GM12878 (cell line): Measurements from ENCODE around the gene MGA. TPM values are rescaled to one million over a fixed set of nuclear protein-coding genes. Genes with fewer than 3 reads are reported as not detected.

Experiments used
- ATAC-seq: fragments of 200-7000 bp; cut with Tn5 transposase; 3 replicates; pipeline ENCODE4 v1.9.1; 2020; ENCODE audit warnings: mild to moderate bottlenecking, moderate library complexity
- BruUV-seq: library from RNA; stranded (reverse); fragments of 400-500 nt; replicated peaks from 2 replicates; lab custom pipeline; 2021; lab: Mats Ljungman, UMichigan
- CTCF ChIA-PET: fragments of 300-600 bp; sonication (Branson Sonifier 250); formaldehyde crosslinking; extraction: SDS; loops from one replicate; lab custom pipeline; 2021; ENCODE audit warnings: inconsistent platforms; lab: Yijun Ruan, JAX
- POLR2A ChIA-PET: fragments of 350-600 bp; formaldehyde crosslinking; extraction: SDS; loops from one replicate; lab custom pipeline; 2021; ENCODE audit warnings: inconsistent platforms; lab: Charles Lee
- RAD21 ChIA-PET: fragments of 300-600 bp; sonication (Branson Sonifier 250); formaldehyde crosslinking; loops from one replicate; lab custom pipeline; 2023; ENCODE audit warnings: antibody characterized with exemption; ENCODE audit not compliant: unreplicated experiment; lab: Charles Lee
- SMC1A ChIA-PET: fragments of 300-600 bp; sonication (Branson Sonifier 250); formaldehyde crosslinking; loops from one replicate; lab custom pipeline; 2023; ENCODE audit not compliant: unreplicated experiment, uncharacterized antibody; lab: Charles Lee
- DNase-seq: peaks from one replicate; pipeline ENCODE4 v3.0.0-alpha.2; 2011; ENCODE audit warnings: low read depth, low spot score
- FAIRE-seq: peaks from 3 replicates; lab custom pipeline; 2011; peaks lifted over from hg19 to GRCh38; lab: Jason Lieb, UNC
- H2AFZ ChIP-seq: 2 replicates; pipeline ENCODE4 v1.6.0; 2011; ENCODE audit warnings: low read depth, low read length, control low read depth; ENCODE audit not compliant: control insufficient read depth
- H3K27ac ChIP-seq: 2 replicates; pipeline ENCODE4 v1.5.1; 2011; ENCODE audit warnings: control low read depth; ENCODE audit not compliant: control insufficient read depth, insufficient read depth
- H3K27me3 ChIP-seq, 2 experiments: replicated peaks in 1 of 2; 2 replicates each; pipeline versions ENCODE4 v1.6.0 to v1.6.1; 2011; ENCODE audit warnings: low read length in 1 of 2; ENCODE audit not compliant: control insufficient read depth in 2 of 2, insufficient read depth in 2 of 2
- H3K36me3 ChIP-seq, 2 experiments: 2 replicates each; pipeline ENCODE4 v1.5.1; 2011; ENCODE audit warnings: low read length in 1 of 2; ENCODE audit not compliant: control insufficient read depth in 2 of 2, insufficient read depth in 2 of 2
- H3K4me1 ChIP-seq: 2 replicates; pipeline ENCODE4 v1.6.1; 2011; ENCODE audit warnings: mild to moderate bottlenecking, low read length, moderate library complexity, mixed read lengths; ENCODE audit not compliant: control insufficient read depth, insufficient read depth
- H3K4me2 ChIP-seq: 2 replicates; pipeline ENCODE4 v1.6.0; 2011; ENCODE audit warnings: control low read depth; ENCODE audit not compliant: control insufficient read depth, insufficient read depth
- H3K4me3 ChIP-seq: fragments of 200-600 bp; sonication (generic); 2 replicates; pipeline ENCODE4 v1.5.1; 2016
- H3K79me2 ChIP-seq: 2 replicates; pipeline ENCODE4 v1.6.0; 2011; ENCODE audit warnings: low read length; ENCODE audit not compliant: control insufficient read depth, insufficient read depth
- H3K9ac ChIP-seq: 2 replicates; pipeline ENCODE4 v1.8.0; 2011; ENCODE audit warnings: low read length, control low read depth, mixed read lengths; ENCODE audit not compliant: control insufficient read depth, insufficient read depth
- H3K9me3 ChIP-seq: replicated peaks from 3 replicates; pipeline ENCODE4 v1.5.1; 2011; ENCODE audit warnings: mild to moderate bottlenecking, low read length; ENCODE audit not compliant: control insufficient read depth, insufficient read depth
- H4K20me1 ChIP-seq: 2 replicates; pipeline ENCODE4 v1.6.0; 2011; ENCODE audit not compliant: control insufficient read depth, insufficient read depth
- CHD2 ChIP-seq: IDR thresholded peaks from 2 replicates; pipeline ENCODE4 v1.6.1; 2011; ENCODE audit warnings: low read depth, low read length, improper control_type of control experiment, borderline replicate concordance
- KDM1A ChIP-seq: fragments of 200-600 bp; sonication (generic); IDR thresholded peaks from 2 replicates; pipeline ENCODE4 v1.6.1; 2016; ENCODE audit warnings: borderline replicate concordance
- NR2C1 ChIP-seq: fragments of 450-650 bp; IDR thresholded peaks from 2 replicates; pipeline ENCODE4 v1.6.1; 2017; ENCODE audit warnings: antibody characterized with exemption, mild to moderate bottlenecking, moderate library complexity
- SIN3A ChIP-seq: IDR thresholded peaks from 2 replicates; pipeline ENCODE4 v1.6.1; 2012; ENCODE audit warnings: low read depth, low read length, improper control_type of control experiment
- ZNF207 ChIP-seq: fragments of 450-650 bp; IDR thresholded peaks from 2 replicates; pipeline ENCODE4 v1.6.1; 2014; ENCODE audit warnings: antibody characterized with exemption, mild to moderate bottlenecking, borderline replicate concordance
- ZNF24 ChIP-seq: fragments of 450-650 bp; IDR thresholded peaks from 2 replicates; pipeline ENCODE4 v1.6.1; 2017; ENCODE audit warnings: antibody characterized with exemption, mild to moderate bottlenecking
- WGBS: methylation state at CpG from one replicate; pipeline ENCODE4 v1.1.6; 2016; ENCODE audit warnings: low lambda C conversion rate; ENCODE audit not compliant: insufficient replicate concordance, insufficient coverage; ENCODE audit errors: missing lambda C conversion rate; 5-methylcytosine and 5-hydroxymethylcytosine counted together
- in situ Hi-C: fragments of 300-500 bp; cut with MboI; formaldehyde crosslinking; loops from 9 replicates; pipeline ENCODE4 v1.14.3; 2018; ENCODE audit warnings: mixed read lengths
- intact Hi-C: fragments of 100-400 bp; cut with micrococcal nuclease; formaldehyde crosslinking; loops from one replicate; pipeline ENCODE4 v1.14.2; 2022; ENCODE audit not compliant: unreplicated experiment
- polyA plus RNA-seq, 11 experiments: library from polyadenylated mRNA; depleted of rRNA in 4 of 11; unstranded in 6 of 11; stranded (reverse) in 5 of 11; fragments of >200 nt; fragmentation: Nextera tagmentation in 4 of 11; fragmentation: Illumina TruSeq in 1 of 11; extraction: Ambion mirVana in 4 of 11; extraction: Trizol in 1 of 11; gene quantifications; 1 replicate in 1 of 11; 2 replicates in 10 of 11; pipeline versions ENCODE4 v1.2.1 to v1.2.3, GENCODE V29; 2011 to 2016; ENCODE audit warnings: inconsistent platforms in 2 of 11, missing spikeins in 2 of 11, low read depth in 1 of 11
- total RNA-seq, 4 experiments: library from RNA; depleted of rRNA in 3 of 4; stranded (reverse); fragments of >200 nt in 3 of 4; fragmentation: Illumina TruSeq in 1 of 4; extraction: Trizol in 1 of 4; gene quantifications; 2 replicates each; pipeline versions ENCODE4 v1.2.1 to v1.2.3, GENCODE V29; 2013 to 2021
- TF ChIP-seq, protein P1 (sequence below): fragments of 150-350 bp; IDR thresholded peaks from 2 replicates; pipeline ENCODE4 v1.6.1; 2014; ENCODE audit warnings: mild to moderate bottlenecking, low read depth, low read length
- TF ChIP-seq, protein P2 (sequence below): fragments of 450-650 bp; formaldehyde crosslinking; IDR thresholded peaks from 2 replicates; pipeline ENCODE4 v1.4.0; 2020; ENCODE audit warnings: mild to moderate bottlenecking, moderate library complexity

MGA gene
- total and polyA plus RNA-seq, 10 of the 15 experiments (the other 5 are each of a cell fraction or from before 2014, with no cell fraction given): 2.6 to 29.6 (median 17.0) TPM

DNA sequence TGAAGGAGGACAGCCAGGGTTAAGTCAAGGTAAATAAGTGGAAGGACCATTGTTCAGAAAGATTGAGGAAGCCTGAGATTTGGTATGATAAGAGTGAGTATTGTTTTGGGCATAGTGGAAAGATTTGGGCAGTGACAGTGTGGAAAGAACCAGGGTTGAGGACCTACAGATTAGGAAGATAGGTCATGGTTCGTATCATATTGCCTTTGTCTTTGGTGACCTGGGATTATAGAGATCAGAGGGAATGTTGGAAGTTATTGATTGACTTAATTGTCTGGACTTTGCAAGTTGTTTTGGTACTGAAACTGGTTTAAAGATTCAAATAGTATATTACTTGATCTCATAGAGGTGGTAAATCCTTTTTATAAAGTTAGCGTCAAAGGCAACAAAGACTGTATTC, 23.1 kb upstream of the MGA start:
- POLR2A ChIA-PET: no interaction called here
- no peak overlapping the region for H3K27ac ChIP-seq
- no TSS peak for BruUV-seq
- H3K27me3 ChIP-seq: no peaks in the 10 kb centered on the region
- CTCF ChIA-PET: no interaction called here
- RAD21 ChIA-PET: no interaction called here
- no peak overlapping the region for H2AFZ ChIP-seq
- no peak overlapping the region for H3K9ac ChIP-seq
- no peak for ATAC-seq
- intact Hi-C loops: no loop called here
- SMC1A ChIA-PET: no interaction called here
- no peak for TF ChIP-seq NR2C1
- TF ChIP-seq ZNF24: no peak
- TF ChIP-seq, protein P1, sequence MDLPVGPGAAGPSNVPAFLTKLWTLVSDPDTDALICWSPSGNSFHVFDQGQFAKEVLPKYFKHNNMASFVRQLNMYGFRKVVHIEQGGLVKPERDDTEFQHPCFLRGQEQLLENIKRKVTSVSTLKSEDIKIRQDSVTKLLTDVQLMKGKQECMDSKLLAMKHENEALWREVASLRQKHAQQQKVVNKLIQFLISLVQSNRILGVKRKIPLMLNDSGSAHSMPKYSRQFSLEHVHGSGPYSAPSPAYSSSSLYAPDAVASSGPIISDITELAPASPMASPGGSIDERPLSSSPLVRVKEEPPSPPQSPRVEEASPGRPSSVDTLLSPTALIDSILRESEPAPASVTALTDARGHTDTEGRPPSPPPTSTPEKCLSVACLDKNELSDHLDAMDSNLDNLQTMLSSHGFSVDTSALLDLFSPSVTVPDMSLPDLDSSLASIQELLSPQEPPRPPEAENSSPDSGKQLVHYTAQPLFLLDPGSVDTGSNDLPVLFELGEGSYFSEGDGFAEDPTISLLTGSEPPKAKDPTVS: no peak
- TF ChIP-seq, all 136 proteins: peak for 0
- FAIRE-seq (no peak), DNase-seq (no peak)
- H3K4me3 ChIP-seq: no peak overlapping the region
- no peaks in the 10 kb centered on the region for H3K9me3 ChIP-seq
- WGBS: 50% methylated on average over 2 of the region's 2 CpGs
- in situ Hi-C loops: no loop called here
- peaks cover 5% of the 10 kb centered on the region for H3K4me1 ChIP-seq
- H3K4me2 ChIP-seq: no peak overlapping the region
- no peaks in the 10 kb centered on the region for H4K20me1 ChIP-seq
- H3K79me2 ChIP-seq: no peaks in the 10 kb centered on the region
- no peaks in the 10 kb centered on the region for H3K36me3 ChIP-seq

DNA sequence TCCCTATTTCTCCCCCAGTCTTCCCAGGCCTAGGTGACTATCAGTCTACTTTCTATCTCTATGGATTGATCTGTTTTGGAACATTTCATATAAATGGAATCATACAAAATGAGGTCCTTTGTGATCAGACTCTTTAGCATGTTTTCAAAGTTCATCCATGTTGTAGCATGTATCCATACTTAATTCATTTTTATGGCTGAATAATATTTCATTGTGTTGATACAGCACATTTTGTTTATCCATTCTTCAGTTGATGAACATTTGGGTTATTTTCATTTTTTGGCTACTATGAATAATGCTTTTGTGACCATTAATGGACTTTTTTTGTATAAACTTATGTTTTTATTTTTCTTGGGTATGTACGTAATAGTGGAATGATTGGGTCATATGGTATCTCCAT, 19.2 kb upstream of the MGA start:
- BruUV-seq: no TSS peak
- Histone ChIP-seq H3K9ac (no peak overlapping the region), H3K4me1 (no peaks in the 10 kb centered on the region), H4K20me1 (no peaks in the 10 kb centered on the region), H2AFZ (no peak overlapping the region), H3K4me3 (no peak overlapping the region), H3K9me3 (no peaks in the 10 kb centered on the region), H3K36me3 (no peaks in the 10 kb centered on the region), H3K27ac (no peak overlapping the region), H3K27me3 (no peaks in the 10 kb centered on the region), H3K4me2 (no peak overlapping the region), H3K79me2 (no peaks in the 10 kb centered on the region)
- ChIA-PET POLR2A (no interaction called here), RAD21 (no interaction called here), CTCF (no interaction called here), SMC1A (no interaction called here)
- DNase-seq: no peak
- intact Hi-C loops: no loop called here
- TF ChIP-seq CHD2: no peak
- TF ChIP-seq, protein P2, sequence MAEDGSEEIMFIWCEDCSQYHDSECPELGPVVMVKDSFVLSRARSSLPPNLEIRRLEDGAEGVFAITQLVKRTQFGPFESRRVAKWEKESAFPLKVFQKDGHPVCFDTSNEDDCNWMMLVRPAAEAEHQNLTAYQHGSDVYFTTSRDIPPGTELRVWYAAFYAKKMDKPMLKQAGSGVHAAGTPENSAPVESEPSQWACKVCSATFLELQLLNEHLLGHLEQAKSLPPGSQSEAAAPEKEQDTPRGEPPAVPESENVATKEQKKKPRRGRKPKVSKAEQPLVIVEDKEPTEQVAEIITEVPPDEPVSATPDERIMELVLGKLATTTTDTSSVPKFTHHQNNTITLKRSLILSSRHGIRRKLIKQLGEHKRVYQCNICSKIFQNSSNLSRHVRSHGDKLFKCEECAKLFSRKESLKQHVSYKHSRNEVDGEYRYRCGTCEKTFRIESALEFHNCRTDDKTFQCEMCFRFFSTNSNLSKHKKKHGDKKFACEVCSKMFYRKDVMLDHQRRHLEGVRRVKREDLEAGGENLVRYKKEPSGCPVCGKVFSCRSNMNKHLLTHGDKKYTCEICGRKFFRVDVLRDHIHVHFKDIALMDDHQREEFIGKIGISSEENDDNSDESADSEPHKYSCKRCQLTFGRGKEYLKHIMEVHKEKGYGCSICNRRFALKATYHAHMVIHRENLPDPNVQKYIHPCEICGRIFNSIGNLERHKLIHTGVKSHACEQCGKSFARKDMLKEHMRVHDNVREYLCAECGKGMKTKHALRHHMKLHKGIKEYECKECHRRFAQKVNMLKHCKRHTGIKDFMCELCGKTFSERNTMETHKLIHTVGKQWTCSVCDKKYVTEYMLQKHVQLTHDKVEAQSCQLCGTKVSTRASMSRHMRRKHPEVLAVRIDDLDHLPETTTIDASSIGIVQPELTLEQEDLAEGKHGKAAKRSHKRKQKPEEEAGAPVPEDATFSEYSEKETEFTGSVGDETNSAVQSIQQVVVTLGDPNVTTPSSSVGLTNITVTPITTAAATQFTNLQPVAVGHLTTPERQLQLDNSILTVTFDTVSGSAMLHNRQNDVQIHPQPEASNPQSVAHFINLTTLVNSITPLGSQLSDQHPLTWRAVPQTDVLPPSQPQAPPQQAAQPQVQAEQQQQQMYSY (CRISPR knock-in tag): no peak
- TF ChIP-seq SIN3A: no peak
- TF ChIP-seq ZNF207: no peak
- no peak for TF ChIP-seq KDM1A
- in situ Hi-C loops: no loop called here
- ATAC-seq: no peak
- 91% methylated on average over 1 of the region's 1 CpG for WGBS
- no peak for FAIRE-seq
